ENCODE measurements around the gene SLC35B3. TPM values are rescaled to one million over a fixed set of nuclear protein-coding genes. Genes with fewer than 3 reads are reported as not detected.

SLC35B3 gene
- total and polyA plus RNA-seq, 10 of the 15 experiments (the other 5 are each of a cell fraction or from before 2014, with no cell fraction given) = 10.5 to 28.1 (median 12.4) TPM

GRCh38 chr6:8387942-8388437 is 47.4 kb downstream of the SLC35B3 start:
- H3K4me1 ChIP-seq (ENCODE audit: control insufficient read depth, insufficient read depth, low read length) = no peaks in the 10 kb centered on the region
- no peak overlapping the region for H3K9ac ChIP-seq (ENCODE audit: control insufficient read depth, insufficient read depth, low read length)
- TF ChIP-seq SUPT20H (IDR thresholded peaks at IDR 0.05; ENCODE audit: borderline replicate concordance, control insufficient read depth, low read depth, low read length) (no peak), ATF2 (IDR thresholded peaks at IDR 0.05; ENCODE audit: low read length) (no peak), CREB1 (IDR thresholded peaks at IDR 0.05; ENCODE audit: low read depth) (no peak), CUX1 (IDR thresholded peaks at IDR 0.05; ENCODE audit: insufficient replicate concordance, low read depth, low read length) (no peak), BHLHE40 (IDR thresholded peaks at IDR 0.05; ENCODE audit: borderline replicate concordance in 1 of 2, low read depth in 2 of 2, low read length in 1 of 2) (no peak), BRCA1 (IDR thresholded peaks at IDR 0.05; ENCODE audit: low read depth, low read length) (no peak), KLF5 (IDR thresholded peaks at IDR 0.05; ENCODE audit: partially characterized antibody) (no peak)
- TF ChIP-seq, protein P1, sequence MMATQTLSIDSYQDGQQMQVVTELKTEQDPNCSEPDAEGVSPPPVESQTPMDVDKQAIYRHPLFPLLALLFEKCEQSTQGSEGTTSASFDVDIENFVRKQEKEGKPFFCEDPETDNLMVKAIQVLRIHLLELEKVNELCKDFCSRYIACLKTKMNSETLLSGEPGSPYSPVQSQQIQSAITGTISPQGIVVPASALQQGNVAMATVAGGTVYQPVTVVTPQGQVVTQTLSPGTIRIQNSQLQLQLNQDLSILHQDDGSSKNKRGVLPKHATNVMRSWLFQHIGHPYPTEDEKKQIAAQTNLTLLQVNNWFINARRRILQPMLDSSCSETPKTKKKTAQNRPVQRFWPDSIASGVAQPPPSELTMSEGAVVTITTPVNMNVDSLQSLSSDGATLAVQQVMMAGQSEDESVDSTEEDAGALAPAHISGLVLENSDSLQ (IDR thresholded peaks at IDR 0.05) = no peak
- TF ChIP-seq, protein P2, sequence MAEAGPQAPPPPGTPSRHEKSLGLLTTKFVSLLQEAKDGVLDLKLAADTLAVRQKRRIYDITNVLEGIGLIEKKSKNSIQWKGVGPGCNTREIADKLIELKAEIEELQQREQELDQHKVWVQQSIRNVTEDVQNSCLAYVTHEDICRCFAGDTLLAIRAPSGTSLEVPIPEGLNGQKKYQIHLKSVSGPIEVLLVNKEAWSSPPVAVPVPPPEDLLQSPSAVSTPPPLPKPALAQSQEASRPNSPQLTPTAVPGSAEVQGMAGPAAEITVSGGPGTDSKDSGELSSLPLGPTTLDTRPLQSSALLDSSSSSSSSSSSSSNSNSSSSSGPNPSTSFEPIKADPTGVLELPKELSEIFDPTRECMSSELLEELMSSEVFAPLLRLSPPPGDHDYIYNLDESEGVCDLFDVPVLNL (IDR thresholded peaks at IDR 0.05; ENCODE audit: low read depth, low read length) = no peak
- intact Hi-C loops (cut with micrococcal nuclease; ENCODE audit: unreplicated experiment) (no loop called here), in situ Hi-C loops (cut with MboI) (no loop called here)
- no peak overlapping the region for H3K27ac ChIP-seq (ENCODE audit: control insufficient read depth, insufficient read depth)
- SMC1A ChIA-PET (ENCODE audit: uncharacterized antibody, unreplicated experiment) = no interaction called here
- no peaks in the 10 kb centered on the region for H3K27me3 ChIP-seq (replicated peaks in 1 of 2; ENCODE audit: control insufficient read depth in 2 of 2, insufficient read depth in 2 of 2, low read length in 1 of 2)
- CTCF ChIA-PET = no interaction called here
- no peaks in the 10 kb centered on the region; the same call in 2 of the 3 replicates for H3K9me3 ChIP-seq (replicated peaks; ENCODE audit: control insufficient read depth, insufficient read depth, low read length)
- BruUV-seq (replicated peaks) = no TSS peak
- POLR2A ChIA-PET = no interaction called here
- DNase-seq (ENCODE audit: low read depth, low spot score) (no peak), FAIRE-seq (no peak), ATAC-seq (no peak)
- H3K36me3 ChIP-seq (ENCODE audit: control insufficient read depth in 2 of 2, insufficient read depth in 2 of 2, low read length in 1 of 2) = no peaks in the 10 kb centered on the region
- RAD21 ChIA-PET (ENCODE audit: unreplicated experiment) = no interaction called here
- no peak overlapping the region for H3K4me3 ChIP-seq
- no peaks in the 10 kb centered on the region for H3K79me2 ChIP-seq (ENCODE audit: control insufficient read depth, insufficient read depth, low read length)
- H3K4me2 ChIP-seq (ENCODE audit: control insufficient read depth, insufficient read depth) = no peak overlapping the region
- WGBS (ENCODE audit: insufficient coverage, insufficient replicate concordance, low lambda C conversion rate, missing lambda C conversion rate) = 59% methylated on average over 11 of the region's 11 CpGs
- H2AFZ ChIP-seq (ENCODE audit: control insufficient read depth, low read depth, low read length) = no peak overlapping the region
- no peaks in the 10 kb centered on the region for H4K20me1 ChIP-seq (ENCODE audit: control insufficient read depth, insufficient read depth)

All from GM12878 (cell line).